Fibroblast of lung (primary cell): ENCODE data around the gene IGSF9.

Source experiments
- CTCF ChIP-seq, 2 donors: IDR thresholded peaks in 1 of 2; conservative IDR thresholded peaks in 1 of 2; 1 replicate in 1 of 2; 2 replicates in 1 of 2; pipeline ENCODE4 v1.5.1; 2011 to 2012; ENCODE audit warnings: low read length in 2 of 2, control low read depth in 1 of 2, inconsistent platforms in 1 of 2, low read depth in 1 of 2, mild to moderate bottlenecking in 1 of 2
- EZH2 ChIP-seq: IDR thresholded peaks from 2 replicates; pipeline ENCODE4 v1.5.1; 2012; ENCODE audit warnings: low read length, control low read depth, mild to moderate bottlenecking; ENCODE audit errors: missing control alignments

- no peak for TF ChIP-seq CTCF (conservative IDR thresholded peaks at IDR 0.05 in 1 of 2, IDR thresholded peaks at IDR 0.05 in 1 of 2; ENCODE audit: low read depth in 1 of 2, low read length in 2 of 2)
- no peak for TF ChIP-seq EZH2
These were observed 33.9 kb downstream of the IGSF9 start for GRCh38 chr1:159911326-159912070.
